ENCODE results near the gene MEGF11.

DNA sequence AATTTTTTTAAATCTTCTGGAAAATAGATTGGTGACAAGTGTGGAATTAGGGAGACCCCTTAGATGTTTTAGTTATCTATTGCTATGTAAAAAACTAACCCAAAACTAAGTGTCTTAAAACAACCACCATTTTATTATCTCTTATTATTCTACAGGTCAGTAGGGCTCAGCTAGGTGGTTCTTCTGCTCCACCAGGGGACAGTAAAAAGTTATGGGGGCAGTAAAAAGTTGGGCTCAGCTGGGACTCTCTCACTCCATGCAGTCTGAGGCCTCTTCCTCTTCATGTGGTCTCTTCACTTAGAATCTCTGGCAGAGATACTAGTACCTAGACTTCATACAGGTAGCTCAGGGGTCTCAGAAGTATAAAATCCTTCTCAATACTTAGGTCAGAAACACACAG lies 21.8 kb upstream of the MEGF11 start:
- TF ChIP-seq, protein P1, sequence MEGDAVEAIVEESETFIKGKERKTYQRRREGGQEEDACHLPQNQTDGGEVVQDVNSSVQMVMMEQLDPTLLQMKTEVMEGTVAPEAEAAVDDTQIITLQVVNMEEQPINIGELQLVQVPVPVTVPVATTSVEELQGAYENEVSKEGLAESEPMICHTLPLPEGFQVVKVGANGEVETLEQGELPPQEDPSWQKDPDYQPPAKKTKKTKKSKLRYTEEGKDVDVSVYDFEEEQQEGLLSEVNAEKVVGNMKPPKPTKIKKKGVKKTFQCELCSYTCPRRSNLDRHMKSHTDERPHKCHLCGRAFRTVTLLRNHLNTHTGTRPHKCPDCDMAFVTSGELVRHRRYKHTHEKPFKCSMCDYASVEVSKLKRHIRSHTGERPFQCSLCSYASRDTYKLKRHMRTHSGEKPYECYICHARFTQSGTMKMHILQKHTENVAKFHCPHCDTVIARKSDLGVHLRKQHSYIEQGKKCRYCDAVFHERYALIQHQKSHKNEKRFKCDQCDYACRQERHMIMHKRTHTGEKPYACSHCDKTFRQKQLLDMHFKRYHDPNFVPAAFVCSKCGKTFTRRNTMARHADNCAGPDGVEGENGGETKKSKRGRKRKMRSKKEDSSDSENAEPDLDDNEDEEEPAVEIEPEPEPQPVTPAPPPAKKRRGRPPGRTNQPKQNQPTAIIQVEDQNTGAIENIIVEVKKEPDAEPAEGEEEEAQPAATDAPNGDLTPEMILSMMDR (IDR thresholded peaks at IDR 0.05; ENCODE audit: low read depth, low read length), result no peak
- TF ChIP-seq EZH2phosphoT487 (IDR thresholded peaks at IDR 0.05; ENCODE audit: low read depth), result no peak

All from OCI-LY3 (cell line).